Endothelial cell of hepatic sinusoid (primary cell): Measurements from ENCODE around the gene SVBP.

Experiments
- in situ Hi-C: cut with HindIII; loops from 2 replicates; pipeline ENCODE4 v1.10.0; 2017; ENCODE audit warnings: low sequenced_read_pairs

SVBP gene

GRCh38 chr1:42765832-42766740 is 51.1 kb downstream of the SVBP start:
- in situ Hi-C loops = no loop called here

DNA sequence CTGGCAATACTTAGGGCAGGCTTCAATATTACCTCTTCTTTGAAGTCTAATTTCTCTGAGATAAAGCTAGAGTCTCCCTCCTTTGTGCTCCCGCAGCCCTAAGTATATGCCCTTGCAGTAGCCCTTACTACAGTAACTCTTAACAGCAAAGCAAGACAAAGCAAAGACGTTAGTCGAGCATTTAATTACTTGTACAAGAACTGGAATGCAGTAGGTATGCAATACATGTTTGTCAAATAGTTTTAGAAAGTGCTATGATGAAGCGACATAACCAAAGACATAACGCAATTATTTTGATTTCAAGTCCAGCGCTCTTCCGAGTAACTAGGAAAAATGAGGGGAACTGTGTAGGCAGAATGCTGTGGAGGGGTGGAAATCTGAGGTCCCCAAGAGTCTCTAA is 51.9 kb downstream of the SVBP start:
- in situ Hi-C loops = no loop called here

GRCh38 chr1:42762269-42762668 is 54.9 kb downstream of the SVBP start:
- in situ Hi-C loops = no loop called here

GRCh38 chr1:42761567-42761966 is 55.6 kb downstream of the SVBP start:
- in situ Hi-C loops = no loop called here

DNA sequence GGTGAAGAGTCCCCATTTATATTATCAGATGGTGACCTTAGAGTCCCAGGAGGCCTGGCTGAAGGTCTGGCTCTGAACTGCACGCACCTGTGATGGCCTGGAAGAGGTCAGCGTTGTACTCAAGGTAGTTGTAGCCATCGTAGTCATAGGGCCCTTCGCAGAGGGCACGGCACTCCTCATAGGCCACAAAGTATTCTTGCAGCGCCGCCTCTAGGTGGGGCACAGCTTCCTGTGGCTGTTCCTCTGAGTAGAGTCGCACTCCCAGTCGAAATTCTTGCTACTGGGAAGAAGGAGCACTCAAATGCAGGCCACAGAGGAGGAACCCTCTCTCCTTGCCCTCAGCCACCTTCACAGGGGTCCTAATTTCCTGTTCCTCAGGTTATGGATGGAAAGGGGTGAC is 58.1 kb downstream of the SVBP start:
- in situ Hi-C loops = no loop called here

- in situ Hi-C loops = no loop called here
These were observed 58.6 kb downstream of the SVBP start for GRCh38 chr1:42758641-42759040.

DNA sequence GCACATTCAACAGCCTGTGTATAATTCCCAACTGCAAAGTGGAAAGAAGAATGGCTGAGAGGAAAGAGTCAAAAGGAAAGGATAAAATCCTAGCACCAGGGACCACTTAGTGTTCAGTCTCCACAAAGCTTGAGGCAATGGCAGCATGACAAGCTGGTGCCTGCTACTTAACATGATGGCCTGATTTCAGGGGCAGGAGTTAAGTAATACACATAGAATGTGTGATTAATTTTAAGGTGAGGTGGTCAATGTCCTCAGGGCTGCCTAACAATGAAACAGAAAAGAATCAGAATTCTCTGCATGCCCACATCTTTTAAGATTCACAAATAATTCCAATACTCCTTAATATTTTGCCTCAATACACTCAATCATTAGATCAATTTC is 59.3 kb downstream of the SVBP start:
- in situ Hi-C loops = no loop called here
